ENCODE results near the gene RESF1.

The RESF1 gene

DNA sequence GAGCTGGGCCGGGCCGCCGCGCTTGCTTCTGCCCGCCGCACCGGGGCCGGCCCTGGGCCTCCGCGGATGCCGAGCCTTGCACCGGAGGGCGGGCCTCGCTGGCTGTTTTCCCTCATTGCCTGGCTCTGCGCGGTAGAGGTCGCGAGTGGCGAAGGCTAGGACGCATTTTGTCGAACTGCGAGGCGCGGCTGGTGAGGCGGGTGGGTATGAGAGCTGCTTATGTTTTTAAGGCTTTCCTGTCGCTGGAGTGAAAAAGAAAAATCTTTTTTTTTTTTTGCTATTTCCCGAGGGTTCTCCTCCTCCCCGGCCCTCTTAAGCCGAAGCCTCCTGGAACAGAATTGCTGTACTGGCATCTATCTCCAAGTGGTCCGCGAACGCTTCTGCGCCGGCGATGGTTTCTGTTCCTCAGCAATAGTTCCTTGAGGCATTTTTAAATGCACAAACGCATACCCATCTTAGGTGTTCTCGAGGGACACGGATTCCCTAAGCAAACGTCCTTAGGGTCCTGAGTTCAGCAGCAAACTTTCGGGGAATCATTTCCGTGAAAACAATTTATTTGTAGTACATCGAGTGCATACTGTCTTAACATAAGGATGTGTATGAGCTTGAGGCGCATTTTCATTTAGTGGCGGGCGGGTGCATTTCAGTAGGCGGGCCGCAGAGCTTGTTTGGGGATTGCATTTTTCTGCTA lies 631 bp downstream of the RESF1 start:
- DNase-seq = peak; percentile 72

DNA sequence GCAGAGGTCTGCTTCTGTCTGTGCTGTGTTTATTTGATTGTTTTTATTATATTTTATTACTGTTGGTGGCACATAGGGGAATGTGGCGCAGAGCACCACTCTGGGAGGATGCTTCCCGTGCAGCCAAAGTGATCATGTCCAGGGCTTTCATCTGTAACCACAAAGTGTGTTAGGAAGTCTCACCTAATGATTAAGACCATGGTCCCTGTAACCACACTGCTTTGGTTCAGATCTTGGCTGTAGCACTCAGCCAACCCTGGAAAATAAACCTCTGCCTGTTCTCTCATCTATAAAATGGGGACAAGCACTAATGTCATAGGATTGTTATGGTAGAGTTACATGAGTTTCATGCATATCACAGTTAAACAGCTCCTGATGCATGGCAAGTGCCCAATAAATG lies 1.9 kb downstream of the RESF1 start:
- no peak for DNase-seq

DNA sequence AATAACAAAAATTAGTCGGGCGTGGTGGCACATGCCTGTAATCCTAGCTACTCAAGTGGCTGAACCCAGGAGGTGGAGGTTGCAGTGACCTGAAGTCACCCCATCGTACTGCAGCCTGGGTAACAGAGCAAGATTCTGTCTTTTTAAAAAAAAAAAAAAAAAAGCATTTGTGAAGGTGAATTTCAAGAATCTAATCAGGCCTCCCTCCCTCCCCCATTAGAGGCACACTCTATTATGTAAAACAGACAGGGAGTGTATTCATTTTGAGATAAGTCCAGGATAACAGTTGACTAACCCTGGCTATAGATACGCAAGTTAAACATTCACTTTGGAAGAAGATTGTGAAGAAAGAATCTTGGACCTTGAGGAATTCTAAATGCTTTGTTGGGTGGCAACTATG lies 2.9 kb downstream of the RESF1 start:
- DNase-seq = no peak

DNA sequence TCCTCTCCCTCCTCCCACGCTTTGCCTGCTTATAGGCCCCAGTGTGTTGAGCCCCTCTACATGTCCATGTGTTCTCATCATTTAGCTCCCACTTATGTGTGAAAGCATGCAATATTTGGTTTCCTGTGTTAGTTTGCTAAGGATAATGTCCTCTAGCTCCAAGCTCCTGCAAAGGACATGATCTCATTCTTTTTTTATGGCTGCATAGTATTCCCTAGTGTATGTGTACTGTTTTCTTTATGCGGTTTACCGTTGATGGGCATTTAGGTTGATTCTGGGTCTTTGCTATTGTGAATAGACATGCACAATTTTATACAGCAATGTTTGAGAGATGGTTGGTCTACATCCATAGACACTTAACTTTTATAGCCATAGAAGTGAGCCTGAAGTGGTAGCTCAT lies 5.1 kb downstream of the RESF1 start:
- no peak for DNase-seq

DNA sequence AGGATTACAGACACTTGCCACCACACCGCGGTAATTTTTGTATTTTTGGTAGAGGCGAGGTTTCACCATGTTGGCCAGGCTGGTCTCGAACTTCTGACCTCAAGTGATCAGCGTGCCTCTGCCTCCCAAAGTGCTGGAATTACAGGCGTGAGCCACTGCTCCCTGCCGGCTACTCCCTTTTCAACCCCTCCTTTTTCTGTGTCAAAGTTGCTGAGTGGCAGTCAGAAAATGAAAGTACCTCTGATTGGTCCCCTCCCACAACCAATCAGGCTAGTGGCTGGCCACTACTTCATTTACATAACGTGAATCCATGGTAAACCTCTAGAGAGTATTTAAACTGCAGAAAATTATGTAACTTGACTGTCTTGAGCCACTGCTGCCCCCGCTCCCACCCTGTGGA lies 5.9 kb downstream of the RESF1 start:
- DNase-seq = no peak

DNA sequence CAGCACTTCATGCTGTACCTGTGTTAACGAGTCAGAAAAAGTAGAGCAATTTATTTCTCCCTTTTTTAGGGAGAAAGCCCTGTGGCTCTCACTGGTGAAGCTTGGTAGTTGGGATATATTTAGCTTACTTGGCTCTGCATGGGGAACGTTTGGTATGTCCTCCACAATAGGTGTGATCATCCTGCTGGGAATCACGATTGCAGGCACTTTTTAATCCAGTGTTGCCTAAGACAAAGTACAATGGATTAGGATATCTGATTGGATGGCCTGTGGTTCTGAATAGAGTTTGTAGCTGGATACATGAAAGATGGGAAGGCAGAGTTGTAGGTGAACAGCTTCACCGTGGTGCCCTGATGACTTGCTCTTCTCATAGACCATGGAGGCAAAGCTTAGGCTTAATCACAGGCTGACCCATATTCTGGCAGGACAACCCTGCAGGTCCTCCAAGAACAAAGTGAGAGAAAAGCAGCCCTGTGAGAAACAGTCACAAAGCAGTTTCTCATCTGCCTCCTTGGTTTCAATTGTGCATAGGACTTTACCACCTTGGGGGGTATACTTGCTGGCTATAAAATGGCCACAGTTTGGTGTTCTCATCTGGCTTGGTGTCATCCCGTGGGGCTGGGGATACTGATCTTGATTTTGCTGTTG lies 7.5 kb downstream of the RESF1 start:
- no peak for DNase-seq

DNA sequence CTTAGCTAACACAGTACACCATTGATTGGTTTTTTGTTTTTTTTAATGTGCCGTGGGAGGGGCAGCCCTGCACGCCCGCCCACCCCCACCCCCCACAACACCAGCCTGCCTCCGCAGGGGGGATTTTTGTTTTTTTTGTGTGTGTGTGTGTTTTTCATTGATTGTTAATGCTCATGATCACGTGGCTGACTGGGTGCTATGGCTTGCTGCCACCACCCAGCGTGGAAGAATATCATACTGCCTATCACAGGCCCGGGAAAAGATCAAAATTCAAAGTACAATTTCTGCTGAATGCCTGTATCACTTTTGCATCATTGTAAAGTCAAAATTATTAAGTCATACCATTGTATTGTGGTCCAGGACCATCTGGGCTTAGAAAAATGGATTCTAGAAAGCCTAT lies 8.3 kb downstream of the RESF1 start:
- no peak for DNase-seq

DNA sequence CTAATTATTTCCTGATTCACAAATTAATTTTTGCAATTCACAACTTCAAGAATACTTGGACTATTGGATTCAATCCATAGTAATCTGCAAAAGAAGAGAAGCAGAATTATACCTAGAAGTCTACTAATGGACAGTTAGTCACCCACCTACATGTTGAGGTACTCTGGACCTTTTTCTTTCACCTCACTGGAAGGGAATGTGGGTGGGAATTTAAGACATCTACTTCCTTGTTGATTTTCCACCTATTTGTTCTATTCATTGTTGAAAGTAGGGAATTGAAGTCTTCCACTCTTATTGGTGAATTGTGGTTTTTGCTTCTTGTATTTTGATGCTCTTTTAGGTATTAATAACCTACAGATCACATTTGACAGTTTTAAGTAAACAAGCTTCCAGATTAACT lies 11.0 kb downstream of the RESF1 start:
- no peak for DNase-seq

DNA sequence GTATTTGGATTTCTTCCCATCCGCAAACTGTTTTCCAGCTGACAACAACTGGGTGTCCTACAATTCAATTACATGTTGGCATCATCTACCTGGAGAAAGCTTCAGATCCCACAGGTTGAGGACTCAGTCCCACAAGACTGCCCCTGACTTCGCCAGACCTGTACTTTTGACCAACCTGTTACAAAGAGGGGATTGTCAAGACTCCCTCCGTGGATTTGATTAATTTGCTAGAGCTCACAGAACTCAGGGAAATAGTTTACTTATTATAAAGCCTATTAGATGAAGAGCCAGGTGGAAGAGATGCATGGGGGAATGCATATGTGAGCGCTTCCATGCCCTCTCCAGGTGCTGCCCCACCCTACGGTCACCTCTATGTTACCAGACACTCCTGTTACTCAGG lies 14.6 kb downstream of the RESF1 start:
- no peak for DNase-seq

DNA sequence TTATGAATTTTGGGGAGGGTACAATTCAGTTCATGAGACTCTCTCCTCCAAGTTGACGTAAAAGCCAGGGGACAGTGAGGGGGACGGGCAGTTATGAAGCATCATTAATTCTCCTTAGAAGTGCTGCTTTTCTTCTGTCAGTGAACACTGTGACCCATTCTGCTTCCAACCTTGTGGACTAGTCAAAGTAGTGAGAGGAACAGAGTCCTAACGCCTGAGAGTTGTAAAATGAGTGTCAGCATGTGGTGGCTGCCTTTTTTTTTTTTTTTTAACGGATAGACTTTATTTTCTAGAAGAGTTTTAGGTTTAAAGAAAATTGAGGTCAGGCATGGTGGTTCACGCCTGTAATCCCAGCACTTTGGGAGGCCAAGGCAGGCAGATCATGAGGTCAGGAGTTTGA lies 15.5 kb downstream of the RESF1 start:
- DNase-seq = no peak

DNA sequence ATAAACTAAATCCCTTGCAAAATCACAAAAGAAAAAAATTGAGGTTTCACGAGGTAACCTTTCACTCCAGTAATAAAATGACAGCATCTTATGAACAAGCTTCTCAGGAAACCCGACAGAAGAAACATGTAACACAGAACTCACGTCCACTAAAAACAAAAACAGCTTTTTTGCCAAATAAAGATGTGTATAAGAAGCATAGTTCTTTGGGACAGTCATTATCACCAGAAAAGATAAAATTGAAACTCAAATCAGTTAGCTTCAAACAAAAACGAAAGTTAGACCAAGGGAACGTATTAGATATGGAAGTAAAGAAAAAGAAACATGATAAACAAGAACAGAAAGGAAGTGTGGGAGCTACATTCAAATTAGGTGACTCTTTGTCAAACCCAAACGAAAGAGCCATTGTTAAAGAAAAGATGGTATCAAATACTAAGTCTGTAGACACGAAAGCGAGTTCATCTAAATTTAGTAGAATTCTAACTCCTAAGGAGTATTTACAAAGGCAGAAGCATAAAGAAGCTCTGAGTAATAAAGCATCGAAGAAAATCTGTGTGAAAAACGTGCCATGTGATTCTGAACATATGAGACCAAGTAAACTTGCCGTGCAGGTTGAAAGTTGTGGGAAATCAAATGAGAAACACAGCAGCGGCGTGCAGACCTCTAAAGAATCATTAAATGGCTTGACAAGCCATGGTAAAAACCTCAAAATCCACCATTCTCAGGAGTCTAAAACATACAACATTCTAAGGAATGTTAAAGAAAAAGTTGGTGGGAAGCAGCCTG lies 25.8 kb downstream of the RESF1 start:
- no peak for DNase-seq

DNA sequence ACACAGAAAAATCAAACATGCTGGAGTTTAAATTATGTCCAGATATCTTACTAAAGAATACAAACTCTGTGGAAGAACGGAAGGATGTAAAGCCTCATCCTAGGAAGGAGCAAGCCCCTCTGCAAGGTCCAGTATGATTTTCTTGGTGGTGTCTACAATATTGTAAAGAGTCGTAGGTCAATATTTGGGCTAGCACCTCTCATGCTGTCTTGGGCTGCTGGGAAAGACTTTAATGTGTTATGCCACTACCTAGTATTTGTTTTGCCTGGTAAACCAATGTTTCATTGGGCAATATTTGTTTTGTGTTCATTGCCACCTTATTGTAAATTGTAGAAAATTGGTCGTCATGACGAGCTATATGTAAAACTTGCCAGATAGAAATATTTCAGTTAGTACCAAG lies 26.6 kb downstream of the RESF1 start:
- DNase-seq = no peak

DNA sequence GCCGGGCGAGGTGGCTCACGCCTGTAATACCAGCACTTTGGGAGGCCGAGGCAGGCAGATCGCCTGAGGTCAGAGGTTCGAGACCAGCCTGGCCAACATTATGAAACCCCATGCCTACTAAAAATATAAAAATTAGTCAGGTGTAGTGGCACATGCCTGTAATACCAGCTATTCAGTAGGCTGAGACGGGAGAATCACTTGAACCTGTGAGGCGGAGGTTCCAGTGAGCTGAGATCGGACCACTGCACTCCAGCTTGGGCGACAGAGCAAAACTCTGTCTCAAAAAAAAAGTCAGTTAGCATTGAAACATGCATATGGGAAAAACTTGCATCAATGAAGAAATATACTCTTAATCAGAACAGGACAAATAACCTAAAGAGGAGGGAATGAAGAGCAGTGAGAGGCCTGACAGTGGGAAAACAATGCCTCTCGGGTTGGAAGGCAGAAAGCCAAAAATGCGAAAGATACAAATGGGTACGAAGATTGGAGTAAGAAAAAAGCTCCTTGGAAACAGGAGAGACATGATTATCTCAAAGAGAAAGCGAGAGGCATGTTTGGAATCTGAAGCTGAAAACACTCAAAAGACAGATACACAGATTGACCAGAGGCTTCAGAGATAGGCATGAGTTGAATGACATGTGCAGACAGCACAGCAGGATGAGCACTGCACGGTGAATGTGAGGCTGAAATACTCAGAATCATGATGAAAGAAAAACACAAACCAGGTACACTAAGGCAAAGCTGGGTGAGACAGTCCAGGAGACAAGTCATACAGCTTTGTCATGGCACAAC lies 30.6 kb downstream of the RESF1 start:
- DNase-seq = no peak

DNA sequence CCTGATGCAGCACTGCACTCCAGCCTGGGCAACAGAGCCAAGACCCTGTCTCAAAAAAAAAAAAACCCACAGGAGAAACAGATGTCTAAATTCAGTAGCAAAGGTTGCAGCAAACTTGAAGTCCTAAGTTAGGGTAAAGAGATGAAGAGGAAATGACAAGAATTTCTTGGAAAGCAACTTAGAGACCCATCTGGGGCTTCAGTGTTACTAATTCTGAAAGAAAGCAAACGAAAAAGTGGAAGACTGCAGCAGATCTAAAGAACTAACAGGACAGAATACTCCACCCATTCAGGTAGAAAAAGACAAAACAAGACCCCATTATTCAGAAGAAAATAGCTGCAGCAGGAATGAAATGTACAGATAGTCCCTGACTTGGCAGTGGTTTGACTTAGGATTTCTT lies 31.9 kb downstream of the RESF1 start:
- no peak for DNase-seq

DNA sequence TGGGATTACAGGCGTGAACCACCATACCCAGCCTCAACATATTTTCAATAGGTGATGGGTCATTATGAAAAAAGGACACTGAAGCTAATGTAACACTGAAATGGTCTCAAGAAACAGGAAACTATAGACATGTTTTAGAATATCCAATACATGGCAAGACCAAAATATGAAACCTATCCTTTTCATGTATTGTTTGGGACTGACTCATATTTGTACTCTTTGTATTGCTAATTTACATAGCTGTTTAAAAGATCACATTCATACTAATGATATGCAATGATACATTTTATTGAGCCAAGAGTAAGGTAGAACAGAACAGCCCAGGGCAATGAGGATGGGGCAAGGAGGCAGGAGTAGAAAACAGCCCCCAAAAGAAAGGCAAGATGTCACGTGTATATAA lies 32.6 kb downstream of the RESF1 start:
- no peak for DNase-seq

DNA sequence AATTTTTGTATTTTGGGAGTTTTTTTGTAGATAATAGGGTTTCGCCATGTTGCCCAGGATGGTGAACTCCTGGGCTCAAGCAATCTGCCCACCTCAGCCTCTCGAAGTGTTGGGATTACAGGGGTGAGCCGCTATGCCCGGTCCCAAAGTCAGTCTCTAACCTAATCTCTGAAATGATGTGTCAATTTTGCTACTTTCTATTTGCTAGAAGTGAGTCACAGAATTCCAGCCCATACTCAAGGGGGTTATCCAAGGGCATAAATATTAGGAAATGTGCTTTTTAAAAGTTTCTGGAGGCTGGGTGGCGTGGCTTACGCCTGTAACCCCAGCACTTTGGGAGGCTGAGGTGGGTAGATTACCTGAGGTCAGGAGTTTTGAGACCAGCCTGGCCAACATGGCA lies 40.5 kb downstream of the RESF1 start:
- no peak for DNase-seq

DNA sequence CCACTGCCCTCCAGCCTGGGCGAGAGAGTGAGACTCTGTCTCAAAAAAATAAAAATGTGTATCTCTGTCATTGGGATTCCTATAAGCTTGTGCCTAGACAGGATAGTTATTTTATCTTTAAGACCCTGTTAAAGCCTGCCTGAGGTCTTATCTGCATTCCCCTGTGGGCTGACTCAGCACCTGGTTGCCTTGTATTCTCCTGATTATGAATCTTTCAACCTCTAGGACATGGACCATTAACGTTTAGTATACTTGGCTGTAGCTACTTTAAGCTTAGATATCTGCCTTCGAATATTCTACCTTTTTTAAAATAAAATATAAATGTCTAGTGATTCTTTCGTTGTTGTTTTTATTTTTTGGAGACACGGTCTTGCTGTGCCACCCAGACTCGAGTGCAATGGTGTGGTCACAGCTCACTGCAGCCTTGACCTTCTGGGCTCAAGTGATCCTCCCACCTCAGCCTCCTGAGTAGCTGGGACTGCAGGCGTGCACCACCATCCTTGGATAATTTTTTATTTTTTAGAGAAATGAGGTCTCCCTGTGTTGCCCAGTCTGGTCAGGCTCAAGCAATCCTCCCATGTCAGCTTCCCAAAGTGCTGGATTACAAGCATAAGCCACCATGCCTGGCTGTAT lies 41.3 kb downstream of the RESF1 start:
- DNase-seq = no peak

DNA sequence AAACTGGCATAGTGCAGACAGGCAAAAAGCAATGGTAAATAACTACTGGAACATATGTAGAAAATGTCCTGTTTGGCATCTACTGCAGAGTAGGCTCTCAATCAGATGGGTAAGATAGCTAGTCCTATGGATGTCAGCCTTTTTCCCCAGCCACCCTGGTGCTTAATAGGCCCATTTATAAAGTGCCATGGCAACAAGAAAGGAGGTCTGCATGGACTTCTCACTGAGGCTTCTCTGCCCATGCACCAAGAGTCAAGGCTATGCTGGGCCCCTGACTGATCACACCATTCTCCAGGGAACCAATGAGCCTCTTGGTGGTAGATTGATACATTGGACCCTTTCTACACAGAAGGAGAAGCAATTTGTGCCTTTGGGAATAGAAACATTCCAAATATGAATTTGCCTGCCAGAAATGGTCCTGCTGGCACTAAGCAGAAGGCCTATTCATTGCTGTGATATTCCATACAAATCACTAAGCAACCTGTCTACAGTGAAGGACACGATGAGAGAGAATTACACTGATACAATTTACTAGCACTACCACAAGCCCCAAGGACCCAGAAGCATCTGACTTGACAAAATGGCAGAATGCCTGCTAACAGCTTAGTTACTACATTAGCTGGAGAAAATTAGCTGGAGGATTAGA lies 43.8 kb downstream of the RESF1 start:
- DNase-seq = no peak

DNA sequence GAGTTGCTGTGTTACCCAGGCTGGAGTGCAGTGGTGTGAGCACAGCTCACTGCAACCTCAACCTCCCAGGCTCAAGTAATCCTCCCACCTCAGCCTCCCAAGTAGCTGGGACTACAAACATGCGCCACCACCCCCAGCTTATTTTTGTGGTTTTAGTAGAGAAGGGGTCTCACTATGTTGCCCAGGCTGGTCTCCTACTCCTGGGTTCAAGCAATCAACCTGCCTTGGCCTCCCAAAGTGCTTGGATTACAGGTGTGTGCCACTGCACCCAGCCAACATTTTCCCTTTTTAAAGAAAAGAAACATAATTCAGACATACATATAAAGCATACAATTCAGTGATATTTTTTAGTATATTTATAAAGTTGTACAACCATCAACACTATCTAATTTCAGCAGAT lies 44.4 kb downstream of the RESF1 start:
- DNase-seq = no peak

DNA sequence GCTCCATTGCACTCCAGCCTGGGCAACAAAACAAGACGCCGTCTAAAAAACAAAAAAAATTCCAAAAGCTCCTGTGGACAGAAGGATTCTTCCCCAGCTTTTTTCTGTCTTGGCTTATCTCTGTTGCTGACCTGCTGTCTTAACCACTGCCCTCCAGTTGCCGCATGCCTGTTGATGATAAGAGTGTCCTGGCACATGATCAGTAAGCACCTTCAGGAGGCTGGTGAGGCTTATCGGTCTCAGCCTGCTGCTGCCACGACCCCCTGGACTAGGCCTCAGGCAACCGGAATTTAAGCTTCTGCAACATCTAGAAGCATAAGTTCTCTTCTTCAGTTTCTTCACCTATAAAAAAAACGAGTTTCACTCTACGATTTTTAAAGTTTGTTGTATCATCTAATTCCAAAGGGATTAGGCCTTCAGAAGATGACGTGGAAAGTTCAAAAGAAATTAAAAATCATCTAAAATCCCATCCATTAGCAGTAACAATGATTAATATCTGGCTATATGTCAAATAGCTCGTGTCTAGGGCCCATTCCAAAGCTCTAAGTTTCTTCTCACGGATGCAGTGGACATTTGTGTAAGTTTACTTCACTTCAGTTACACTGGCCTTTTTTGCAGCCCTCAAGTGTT lies 46.4 kb downstream of the RESF1 start:
- no peak for DNase-seq

Data from right hindlimb (tissue), 1 donor.